Stomach (tissue), 9 donors: Measurements from ENCODE around the gene ZBTB18. TPM values are rescaled to one million over a fixed set of nuclear protein-coding genes. Genes with fewer than 3 reads are reported as not detected.

Experiments
- DNase-seq, 2 donors: peaks; one replicate each; pipeline versions ENCODE4 v3.0.0 to v3.0.0-alpha.2; 2013 to 2019
- H3K27ac ChIP-seq, 5 donors: fragments of 200-600 bp in 4 of 5; sonication (generic) in 4 of 5; one replicate each; pipeline ENCODE4 v1.5.1; 2013 to 2019; ENCODE audit warnings: mild to moderate bottlenecking in 1 of 5, moderate library complexity in 1 of 5
- H3K27me3 ChIP-seq, 3 donors: fragments of 200-600 bp; sonication (generic); one replicate each; pipeline ENCODE4 v1.5.1; 2017 to 2019; ENCODE audit warnings: mixed run types in 1 of 3
- H3K36me3 ChIP-seq, 4 donors: fragments of 200-600 bp; sonication (generic); 1 replicate in 3 of 4; 2 replicates in 1 of 4; pipeline ENCODE4 v1.5.1; 2016 to 2019
- H3K4me1 ChIP-seq, 4 donors: fragments of 200-600 bp; sonication (generic); one replicate each; pipeline ENCODE4 v1.5.1; 2016 to 2019
- H3K4me3 ChIP-seq, 4 donors: fragments of 200-600 bp; sonication (generic) in 3 of 4; one replicate each; pipeline ENCODE4 v1.5.1; 2016 to 2019; ENCODE audit warnings: mild to moderate bottlenecking in 1 of 4
- H3K9me3 ChIP-seq, 4 donors: fragments of 200-600 bp; sonication (generic); one replicate each; pipeline ENCODE4 v1.5.1; 2016 to 2019
- EP300 ChIP-seq: sonication (generic); formaldehyde crosslinking; IDR thresholded peaks from one replicate; pipeline ENCODE4 v1.6.1; 2017; ENCODE audit warnings: antibody characterized with exemption
- POLR2A ChIP-seq, 4 donors: fragments of 450-650 bp; IDR thresholded peaks; one replicate each; pipeline ENCODE4 v1.6.1; 2016; ENCODE audit warnings: antibody characterized with exemption in 4 of 4, control low read depth in 2 of 4, mild to moderate bottlenecking in 1 of 4, moderate library complexity in 1 of 4
- POLR2AphosphoS5 ChIP-seq, 3 donors: sonication (generic); formaldehyde crosslinking; IDR thresholded peaks; one replicate each; pipeline ENCODE4 v1.6.1; 2016; ENCODE audit warnings: antibody characterized with exemption in 3 of 3
- WGBS, 5 donors: extraction: QIAGEN DNeasy Blood & Tissue Kit in 3 of 5; methylation state at CpG; one replicate each; pipeline versions ENCODE4 v1.1.5 to v1.1.7; 2013 to 2018; 5-methylcytosine and 5-hydroxymethylcytosine counted together
- intact Hi-C: fragments of 100-400 bp; cut with DNase I; formaldehyde crosslinking; loops from one replicate; pipeline ENCODE4 v1.15.1; 2023; ENCODE audit warnings: low total_unique reads
- polyA plus RNA-seq, 3 donors: library from polyadenylated mRNA; stranded (reverse); fragments of 200-250 nt; gene quantifications; one replicate each; pipeline ENCODE4 v1.2.3, GENCODE V29; 2013
- total RNA-seq, 5 donors: library from RNA; depleted of rRNA; stranded (reverse); fragments of >200 nt; gene quantifications; one replicate each; pipeline versions ENCODE4 v1.1.0 to v1.2.3, GENCODE V29; 2014 to 2016
- TF ChIP-seq, protein P1 (sequence below), 7 experiments: fragments of 450-650 bp in 4 of 7; fragments of 200-600 bp in 3 of 7; sonication (generic) in 3 of 7; IDR thresholded peaks; one replicate each; pipeline ENCODE4 v1.5.1; 2016 to 2019; ENCODE audit warnings: antibody characterized with exemption in 7 of 7, control low read depth in 2 of 7, mild to moderate bottlenecking in 1 of 7
- donor health status: healthy with polysubstance abuse.
- donor health status: Bipolar disorder and iron deficiency.
- donor health status: healthy.

The ZBTB18 gene
- total and polyA plus RNA-seq, 8 donors = 5.7 to 27.2 (median 16.4) TPM

DNA sequence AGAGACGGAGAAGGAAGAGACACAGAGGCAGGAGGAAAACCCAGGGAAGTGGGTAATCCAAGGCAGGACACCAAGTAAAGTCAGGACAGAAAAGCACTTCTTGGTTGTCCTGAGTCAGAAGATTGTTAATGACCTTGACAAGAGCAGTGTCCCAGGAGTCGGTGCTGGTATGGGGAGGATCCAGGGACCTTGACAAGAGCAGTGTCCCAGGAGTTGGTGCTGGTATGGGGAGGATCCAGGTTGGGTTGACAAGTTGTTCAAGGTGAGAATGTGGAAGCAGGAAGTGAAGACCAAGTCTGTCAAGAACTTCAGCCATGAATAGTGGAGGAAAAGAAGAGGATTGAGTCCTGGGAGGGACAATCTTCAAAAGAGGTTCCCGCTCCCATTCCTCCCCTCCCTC is 31.9 kb downstream of the ZBTB18 start:
- WGBS, 5 donors = 85 to 94% (median 91%) methylated on average over 3 of the region's 3 CpGs
- DNase-seq = no peak
- Histone ChIP-seq H3K27me3 (peaks cover 0 to 12% (median 0%) of the 10 kb centered on the region in 3 donors), H3K9me3 (peaks cover 0 to 10% (median 4%) of the 10 kb centered on the region in 4 donors), H3K4me3 (no peak overlapping the region), H3K4me1 (no peaks in the 10 kb centered on the region), H3K36me3 (no peaks in the 10 kb centered on the region), H3K27ac (no peak overlapping the region)
- TF ChIP-seq EP300 = no peak
- TF ChIP-seq, protein P1, sequence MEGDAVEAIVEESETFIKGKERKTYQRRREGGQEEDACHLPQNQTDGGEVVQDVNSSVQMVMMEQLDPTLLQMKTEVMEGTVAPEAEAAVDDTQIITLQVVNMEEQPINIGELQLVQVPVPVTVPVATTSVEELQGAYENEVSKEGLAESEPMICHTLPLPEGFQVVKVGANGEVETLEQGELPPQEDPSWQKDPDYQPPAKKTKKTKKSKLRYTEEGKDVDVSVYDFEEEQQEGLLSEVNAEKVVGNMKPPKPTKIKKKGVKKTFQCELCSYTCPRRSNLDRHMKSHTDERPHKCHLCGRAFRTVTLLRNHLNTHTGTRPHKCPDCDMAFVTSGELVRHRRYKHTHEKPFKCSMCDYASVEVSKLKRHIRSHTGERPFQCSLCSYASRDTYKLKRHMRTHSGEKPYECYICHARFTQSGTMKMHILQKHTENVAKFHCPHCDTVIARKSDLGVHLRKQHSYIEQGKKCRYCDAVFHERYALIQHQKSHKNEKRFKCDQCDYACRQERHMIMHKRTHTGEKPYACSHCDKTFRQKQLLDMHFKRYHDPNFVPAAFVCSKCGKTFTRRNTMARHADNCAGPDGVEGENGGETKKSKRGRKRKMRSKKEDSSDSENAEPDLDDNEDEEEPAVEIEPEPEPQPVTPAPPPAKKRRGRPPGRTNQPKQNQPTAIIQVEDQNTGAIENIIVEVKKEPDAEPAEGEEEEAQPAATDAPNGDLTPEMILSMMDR (IDR thresholded peaks at IDR 0.05) = no peak
- TF ChIP-seq POLR2AphosphoS5 (IDR thresholded peaks at IDR 0.05) = no peak
- no peak for TF ChIP-seq POLR2A (IDR thresholded peaks at IDR 0.05)
- intact Hi-C loops = no loop called here

- TF ChIP-seq POLR2A (IDR thresholded peaks at IDR 0.05) (no peak), POLR2AphosphoS5 (IDR thresholded peaks at IDR 0.05) (no peak), EP300 (no peak)
- TF ChIP-seq, protein P1 (IDR thresholded peaks at IDR 0.05) = no peak
- no peaks in the 10 kb centered on the region for H3K36me3 ChIP-seq
- H3K27me3 ChIP-seq = peaks cover 0 to 12% (median 0%) of the 10 kb centered on the region in 3 donors
- no peak overlapping the region for H3K4me3 ChIP-seq
- no peak overlapping the region for H3K27ac ChIP-seq
- WGBS, 5 donors = 56 to 69% (median 66%) methylated on average over 4 to 5 of the region's 5 CpGs
- no peaks in the 10 kb centered on the region for H3K4me1 ChIP-seq
- intact Hi-C loops = no loop called here
- H3K9me3 ChIP-seq = peaks cover 0 to 10% (median 4%) of the 10 kb centered on the region in 4 donors
- DNase-seq = no peak
Observed at GRCh38 chr1:244083383-244083943, 32.4 kb downstream of the ZBTB18 start.

- peaks cover 0 to 4% (median 0%) of the 10 kb centered on the region in 4 donors for H3K4me1 ChIP-seq
- intact Hi-C loops = no loop called here
- 38 to 58% (median 49%) methylated on average over 3 of the region's 3 CpGs for WGBS, 5 donors
Observed at GRCh38 chr1:244084763-244085162, 33.7 kb downstream of the ZBTB18 start.

DNA sequence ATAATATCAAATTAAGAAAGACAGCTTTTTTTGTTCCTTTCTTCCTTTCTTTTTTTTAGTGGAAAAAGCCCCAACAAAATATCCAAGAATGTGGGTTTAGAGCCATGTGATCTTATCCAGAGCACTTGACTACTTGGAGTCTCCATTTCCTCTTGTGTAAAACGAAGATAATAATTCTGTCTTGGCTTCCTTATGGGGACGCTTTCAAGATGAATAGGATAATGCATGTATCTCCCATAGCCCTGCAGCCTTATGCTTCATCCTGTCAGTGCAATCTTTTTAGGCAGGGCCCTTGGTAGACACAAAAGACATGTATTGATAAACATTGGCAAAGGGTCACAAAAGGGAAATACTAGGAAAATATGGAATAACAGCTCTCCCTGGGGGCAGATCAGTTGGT is 34.8 kb downstream of the ZBTB18 start:
- Histone ChIP-seq H3K36me3 (no peaks in the 10 kb centered on the region), H3K9me3 (peaks cover 0 to 10% (median 4%) of the 10 kb centered on the region in 4 donors), H3K4me1 (peaks cover 0 to 9% (median 0%) of the 10 kb centered on the region in 4 donors), H3K4me3 (no peak overlapping the region), H3K27me3 (peaks cover 0 to 12% (median 0%) of the 10 kb centered on the region in 3 donors), H3K27ac (no peak overlapping the region)
- intact Hi-C loops = no loop called here
- TF ChIP-seq, protein P1 (IDR thresholded peaks at IDR 0.05) = no peak
- TF ChIP-seq POLR2A (IDR thresholded peaks at IDR 0.05) (no peak), POLR2AphosphoS5 (IDR thresholded peaks at IDR 0.05) (no peak), EP300 (no peak)
- 83 to 94% (median 91%) methylated on average over 2 of the region's 2 CpGs for WGBS, 5 donors
- no peak for DNase-seq

More at GRCh38 chr1:244084763-244085162, 33.7 kb downstream of the ZBTB18 start:
- Histone ChIP-seq H3K9me3 (peaks cover 0 to 10% (median 4%) of the 10 kb centered on the region in 4 donors), H3K36me3 (no peaks in the 10 kb centered on the region), H3K27ac (no peak overlapping the region), H3K27me3 (peaks cover 0 to 12% (median 0%) of the 10 kb centered on the region in 3 donors), H3K4me3 (no peak overlapping the region)
- TF ChIP-seq EP300 (no peak), POLR2A (IDR thresholded peaks at IDR 0.05) (no peak), POLR2AphosphoS5 (IDR thresholded peaks at IDR 0.05) (no peak)
- TF ChIP-seq, protein P1 (IDR thresholded peaks at IDR 0.05) = no peak
- DNase-seq = no peak
